Hematopoietic multipotent progenitor cell treated with erythropoietin and hydrocortisone succinate and interleukin-3 and kit ligand, for 6 days (in vitro differentiated cells): ENCODE results near the gene MICALL2.

Experiments used
- DNase-seq: peaks from one replicate; pipeline ENCODE4 v3.0.0-alpha.2; 2015

Gene MICALL2

GRCh38 chr7:1411414-1411813 lies 47.9 kb downstream of the MICALL2 start:
- DNase-seq = no peak

GRCh38 chr7:1410992-1411391 lies 48.3 kb downstream of the MICALL2 start:
- DNase-seq = no peak

- no peak for DNase-seq
These were observed 49.7 kb downstream of the MICALL2 start for GRCh38 chr7:1409555-1409954.

- DNase-seq = no peak
These were observed 50.8 kb downstream of the MICALL2 start for GRCh38 chr7:1408466-1408865.

- DNase-seq = no peak
These were observed 51.4 kb downstream of the MICALL2 start for GRCh38 chr7:1407892-1408291.

GRCh38 chr7:1404898-1405548 lies 54.2 kb downstream of the MICALL2 start:
- DNase-seq = no peak

GRCh38 chr7:1404460-1404809 lies 54.8 kb downstream of the MICALL2 start:
- no peak for DNase-seq

GRCh38 chr7:1403638-1404459 lies 55.4 kb downstream of the MICALL2 start:
- DNase-seq = peak; percentile 27

GRCh38 chr7:1402791-1403637 lies 56.3 kb downstream of the MICALL2 start:
- DNase-seq = no peak

- DNase-seq = no peak
These were observed 57.0 kb downstream of the MICALL2 start for GRCh38 chr7:1402110-1402790.

GRCh38 chr7:1401011-1401410 lies 58.3 kb downstream of the MICALL2 start:
- no peak for DNase-seq

GRCh38 chr7:1400371-1400770 lies 58.9 kb downstream of the MICALL2 start:
- DNase-seq = no peak

- no peak for DNase-seq
These were observed 61.6 kb downstream of the MICALL2 start for GRCh38 chr7:1397491-1398327.

- DNase-seq = no peak
These were observed 63.1 kb downstream of the MICALL2 start for GRCh38 chr7:1396195-1396594.

- no peak for DNase-seq
These were observed 63.8 kb downstream of the MICALL2 start for GRCh38 chr7:1395211-1396070.

- DNase-seq = no peak
These were observed 64.9 kb downstream of the MICALL2 start for GRCh38 chr7:1394371-1394770.

GRCh38 chr7:1393421-1393820 lies 65.8 kb downstream of the MICALL2 start:
- DNase-seq = no peak

GRCh38 chr7:1392556-1392955 lies 66.7 kb downstream of the MICALL2 start:
- DNase-seq = no peak

- DNase-seq = no peak
These were observed 67.8 kb downstream of the MICALL2 start for GRCh38 chr7:1391449-1391848.

GRCh38 chr7:1388703-1389335 lies 70.5 kb downstream of the MICALL2 start:
- DNase-seq = no peak
